OCI-LY1 (cell line): Measurements from ENCODE around the gene LYPD6.

Source experiments
- EZH2 ChIP-seq: fragments of 200-600 bp; sonication (generic), shearing (Covaris generic); IDR thresholded peaks from 2 replicates; pipeline ENCODE4 v1.8.0; 2017; ENCODE audit warnings: borderline replicate concordance, mixed run types, mild to moderate bottlenecking, antibody characterized with exemption, low read length, moderate library complexity, mixed read lengths
- TF ChIP-seq, protein P1 (sequence below): fragments of 200-600 bp; sonication (generic), shearing (Covaris generic); IDR thresholded peaks from 2 replicates; pipeline ENCODE4 v1.5.1; 2017; ENCODE audit warnings: mild to moderate bottlenecking, antibody characterized with exemption, low read length, moderate library complexity, mixed read lengths

DNA sequence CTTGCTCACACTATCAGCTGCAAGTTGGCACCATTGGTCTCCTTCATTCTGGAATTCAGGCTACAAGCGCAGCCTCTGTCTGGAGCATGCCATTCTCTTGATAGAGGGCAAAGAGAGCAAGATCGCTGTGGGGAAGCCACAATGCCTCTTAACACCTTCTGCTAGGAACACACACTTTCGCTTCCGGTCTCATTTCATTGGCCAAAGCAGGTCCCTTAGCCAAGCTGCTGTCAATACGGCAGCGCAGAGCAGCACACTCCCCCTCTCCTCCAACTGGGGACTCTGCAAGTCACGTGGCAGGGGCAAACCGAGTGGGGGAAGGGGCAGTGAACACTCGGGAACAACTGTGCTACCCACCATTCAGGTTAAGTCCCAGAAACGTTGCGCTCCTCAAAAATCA lies 159.1 kb downstream of the LYPD6 start:
- TF ChIP-seq, protein P1, sequence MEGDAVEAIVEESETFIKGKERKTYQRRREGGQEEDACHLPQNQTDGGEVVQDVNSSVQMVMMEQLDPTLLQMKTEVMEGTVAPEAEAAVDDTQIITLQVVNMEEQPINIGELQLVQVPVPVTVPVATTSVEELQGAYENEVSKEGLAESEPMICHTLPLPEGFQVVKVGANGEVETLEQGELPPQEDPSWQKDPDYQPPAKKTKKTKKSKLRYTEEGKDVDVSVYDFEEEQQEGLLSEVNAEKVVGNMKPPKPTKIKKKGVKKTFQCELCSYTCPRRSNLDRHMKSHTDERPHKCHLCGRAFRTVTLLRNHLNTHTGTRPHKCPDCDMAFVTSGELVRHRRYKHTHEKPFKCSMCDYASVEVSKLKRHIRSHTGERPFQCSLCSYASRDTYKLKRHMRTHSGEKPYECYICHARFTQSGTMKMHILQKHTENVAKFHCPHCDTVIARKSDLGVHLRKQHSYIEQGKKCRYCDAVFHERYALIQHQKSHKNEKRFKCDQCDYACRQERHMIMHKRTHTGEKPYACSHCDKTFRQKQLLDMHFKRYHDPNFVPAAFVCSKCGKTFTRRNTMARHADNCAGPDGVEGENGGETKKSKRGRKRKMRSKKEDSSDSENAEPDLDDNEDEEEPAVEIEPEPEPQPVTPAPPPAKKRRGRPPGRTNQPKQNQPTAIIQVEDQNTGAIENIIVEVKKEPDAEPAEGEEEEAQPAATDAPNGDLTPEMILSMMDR, result no peak
- TF ChIP-seq EZH2, result no peak
